ENCODE measurements around the gene LMAN1.

Gene LMAN1

DNA sequence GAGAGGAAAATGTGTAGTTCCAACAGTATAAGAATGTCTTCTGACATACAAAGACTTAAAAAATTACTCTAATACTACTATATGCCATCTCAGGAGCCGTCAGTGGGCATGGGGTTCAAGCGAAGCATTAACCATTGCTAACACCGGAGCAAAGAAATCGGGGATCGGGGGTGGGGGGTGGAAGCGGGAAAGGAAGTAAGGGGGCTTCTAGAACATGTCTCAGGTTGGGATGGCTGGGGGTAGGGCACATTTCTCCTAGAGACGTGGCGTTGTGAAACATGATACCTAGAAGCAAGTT, 702 bp downstream of the LMAN1 start:
- DNase-seq: peak; percentile 70

DNA sequence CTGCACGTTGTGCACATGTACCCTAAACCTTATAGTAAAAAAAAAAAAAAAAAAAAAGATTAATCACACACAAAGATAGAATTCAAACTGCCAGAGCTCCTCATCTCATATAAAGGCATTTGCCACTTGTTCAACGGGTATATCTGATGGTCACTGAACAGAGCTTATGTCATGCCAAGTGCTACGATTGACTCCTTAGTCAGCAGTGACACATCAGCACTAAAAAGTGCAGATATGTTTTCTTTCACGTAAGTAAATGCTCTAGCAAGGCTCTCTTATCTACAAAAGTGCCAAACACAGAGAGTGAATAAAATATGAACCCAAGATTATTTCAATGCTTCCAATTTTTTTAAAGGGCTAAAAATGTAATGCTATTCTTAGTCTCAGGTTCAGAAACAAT, 1.1 kb downstream of the LMAN1 start:
- DNase-seq: no peak

DNA sequence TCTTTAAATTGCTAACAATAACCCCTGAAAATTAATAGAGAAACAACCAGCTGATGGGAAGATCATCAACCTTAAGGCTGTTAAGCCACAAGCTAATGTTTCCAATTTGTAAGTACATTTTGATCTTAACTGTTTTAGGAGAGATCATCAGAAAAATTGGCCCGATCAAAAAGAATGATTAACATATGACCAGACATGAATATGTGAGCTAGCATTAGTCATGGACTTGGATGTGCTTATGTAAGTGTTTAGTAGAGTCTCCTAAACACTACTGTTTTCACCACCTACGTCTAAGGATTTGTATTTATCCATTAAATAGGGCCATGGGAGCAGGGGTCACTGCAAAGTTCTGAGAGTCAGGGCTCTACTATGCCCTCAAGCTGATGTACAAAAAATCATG, 4.3 kb downstream of the LMAN1 start:
- DNase-seq: no peak

DNA sequence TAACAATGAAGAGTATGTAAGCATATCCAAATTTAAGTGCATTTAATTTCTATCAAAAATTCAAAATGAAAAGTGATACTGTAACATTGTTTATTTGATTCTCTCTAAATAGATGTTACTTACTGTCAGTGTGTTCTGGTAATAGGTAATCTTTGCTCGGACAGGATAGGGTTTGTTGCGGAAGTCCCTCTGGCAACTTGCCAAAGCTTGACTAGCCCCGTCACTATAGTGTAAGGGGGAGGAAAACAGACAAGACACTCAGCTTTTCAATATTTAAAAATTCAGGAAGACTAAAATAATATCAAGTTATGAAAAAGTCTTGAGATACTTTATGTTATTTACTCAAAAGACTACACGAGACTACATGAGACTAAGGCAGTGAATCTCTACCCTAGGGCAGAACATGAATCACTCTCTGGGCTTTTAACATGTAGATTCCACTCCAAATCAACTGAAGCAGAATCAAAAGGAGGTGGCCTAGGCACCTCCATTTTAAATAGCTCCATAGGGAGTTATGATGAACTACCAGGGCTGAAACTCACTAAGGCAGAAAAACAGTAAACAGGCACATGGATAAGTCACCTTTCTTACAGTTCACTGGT, 5.9 kb downstream of the LMAN1 start:
- DNase-seq: no peak

DNA sequence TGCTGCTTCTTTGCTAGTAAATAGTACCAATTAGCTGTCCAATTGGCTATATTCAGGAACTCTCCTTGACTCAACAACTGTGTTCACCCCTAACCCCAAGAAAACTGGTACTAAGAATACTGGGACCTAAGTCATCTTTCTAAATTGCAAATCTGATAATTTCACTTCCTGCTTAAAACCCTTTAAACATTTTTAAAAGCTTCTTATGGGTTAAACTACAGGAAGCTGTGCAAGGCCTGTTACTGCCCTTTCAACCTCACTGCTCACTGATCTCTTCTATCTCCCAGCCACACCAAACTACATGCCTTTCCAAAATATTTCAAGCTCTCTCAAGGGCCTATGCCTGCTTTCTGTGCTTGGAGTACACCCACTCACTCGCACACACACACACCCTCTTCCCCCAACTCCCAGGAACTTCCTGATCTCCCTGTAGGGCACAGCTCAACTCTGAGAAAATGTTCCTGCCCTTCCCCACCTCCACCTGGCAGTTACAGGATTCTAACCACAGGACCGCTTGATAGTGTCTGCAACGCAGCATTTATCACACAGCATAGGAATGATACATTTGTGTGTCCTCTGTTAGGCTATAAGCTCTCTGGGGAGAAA, 6.7 kb downstream of the LMAN1 start:
- no peak for DNase-seq

DNA sequence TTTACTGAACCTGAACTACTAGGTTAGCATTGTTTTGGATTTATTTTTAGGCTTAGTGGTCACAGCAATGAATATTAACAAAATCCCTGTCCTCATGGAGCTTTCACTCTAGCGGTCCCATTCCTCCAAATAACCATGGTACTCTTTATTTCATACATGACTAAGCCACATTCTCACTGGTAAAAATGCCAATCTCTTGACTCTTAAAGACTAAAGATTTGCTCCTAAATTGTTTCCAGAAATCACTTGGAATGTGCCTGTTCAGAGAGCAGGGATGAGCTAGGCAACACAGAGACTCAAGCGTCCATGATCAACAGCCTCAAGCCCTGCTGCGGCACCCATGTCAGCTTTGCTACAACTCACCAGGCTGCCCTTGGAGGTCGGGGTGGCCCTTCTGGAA, 13.5 kb downstream of the LMAN1 start:
- no peak for DNase-seq

DNA sequence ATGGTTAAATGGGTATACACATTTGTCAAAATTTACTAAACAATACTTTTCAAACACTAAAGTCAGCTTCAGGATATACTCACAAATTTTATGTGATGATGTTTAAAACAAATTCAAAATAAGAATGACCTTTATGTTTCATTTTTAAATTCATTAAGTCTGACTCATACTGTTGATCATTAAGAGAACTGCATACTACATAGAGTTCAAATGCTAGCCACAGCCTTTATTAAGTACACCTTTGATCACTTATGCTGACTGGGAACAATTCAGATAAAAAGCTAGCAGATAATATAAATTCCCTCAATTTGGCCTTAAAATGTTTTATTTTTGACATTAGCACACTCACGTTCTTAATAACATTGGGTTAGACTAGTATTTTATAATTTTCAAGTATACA, 14.1 kb downstream of the LMAN1 start:
- DNase-seq: no peak

DNA sequence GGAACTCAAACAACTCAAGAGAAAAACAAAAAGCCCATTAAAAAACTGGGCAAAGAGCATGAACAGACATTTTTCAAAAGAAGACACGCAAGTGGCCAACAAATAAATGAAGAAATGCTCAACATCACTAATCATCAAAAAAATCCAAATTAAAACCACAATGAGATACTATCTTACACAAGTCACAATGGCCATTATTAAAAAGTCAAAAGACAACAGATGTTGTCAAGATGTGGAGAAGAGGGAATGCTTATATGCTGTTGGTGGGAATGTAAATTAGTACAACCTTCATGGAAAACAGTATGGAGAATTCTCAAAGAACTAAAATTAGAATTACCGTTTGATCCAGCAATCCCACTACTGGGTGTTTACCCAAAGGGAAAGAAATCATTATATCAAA, 15.1 kb downstream of the LMAN1 start:
- DNase-seq: no peak

DNA sequence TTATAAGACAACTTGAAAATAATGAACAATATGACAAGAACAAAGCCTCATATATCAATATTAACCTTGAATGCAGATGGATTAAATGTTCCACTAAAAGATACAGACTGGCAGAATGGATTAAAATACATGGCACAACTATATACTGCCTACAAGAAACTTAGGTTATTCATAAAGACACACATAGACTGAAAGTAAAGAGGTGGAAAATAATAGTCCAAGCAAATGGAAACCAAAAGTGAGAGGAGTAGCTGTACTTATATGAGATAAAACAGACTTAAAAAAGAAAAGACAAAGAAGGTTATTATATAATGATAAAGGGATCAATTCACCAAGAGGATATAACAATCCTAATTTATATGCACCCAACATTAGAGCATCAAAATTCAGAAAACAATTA, 18.2 kb downstream of the LMAN1 start:
- DNase-seq: no peak

DNA sequence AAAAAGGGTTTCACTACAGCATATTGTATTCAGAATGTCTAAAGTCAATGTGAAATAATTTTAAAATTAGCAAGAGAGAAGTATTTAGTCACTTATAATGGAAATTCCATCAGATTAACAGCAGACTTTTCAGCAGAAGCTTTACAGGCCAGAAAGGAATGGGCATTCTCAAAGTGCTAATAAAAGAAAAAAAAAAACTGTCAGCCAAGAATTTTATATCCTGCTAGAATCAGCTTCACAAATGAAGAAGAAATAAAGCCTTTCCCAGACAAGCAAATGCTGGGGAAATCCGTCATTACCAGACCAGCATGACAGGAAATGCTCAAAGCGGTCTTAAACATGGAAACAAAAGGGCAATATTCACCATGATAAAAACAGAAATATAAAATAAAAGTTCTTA, 18.8 kb downstream of the LMAN1 start:
- DNase-seq: no peak

DNA sequence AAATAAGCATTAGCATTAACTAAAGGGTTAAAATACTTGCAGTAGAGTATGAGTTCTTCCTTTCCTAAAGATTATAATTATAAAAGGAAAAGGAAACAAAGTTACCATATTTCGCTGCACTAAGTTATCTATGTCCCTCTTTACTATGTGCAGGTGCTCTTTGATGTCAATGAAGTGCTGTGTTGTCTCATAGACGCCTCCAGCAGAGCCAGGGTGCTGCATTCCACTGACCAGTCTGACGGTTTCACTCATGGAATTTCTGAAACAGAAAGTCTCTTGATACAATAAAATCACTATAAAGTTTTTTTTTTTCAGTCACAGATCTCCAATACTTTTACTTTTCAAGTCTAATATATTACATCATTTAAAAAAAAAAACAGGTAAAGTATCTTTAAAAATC, 26.1 kb downstream of the LMAN1 start:
- no peak for DNase-seq

DNA sequence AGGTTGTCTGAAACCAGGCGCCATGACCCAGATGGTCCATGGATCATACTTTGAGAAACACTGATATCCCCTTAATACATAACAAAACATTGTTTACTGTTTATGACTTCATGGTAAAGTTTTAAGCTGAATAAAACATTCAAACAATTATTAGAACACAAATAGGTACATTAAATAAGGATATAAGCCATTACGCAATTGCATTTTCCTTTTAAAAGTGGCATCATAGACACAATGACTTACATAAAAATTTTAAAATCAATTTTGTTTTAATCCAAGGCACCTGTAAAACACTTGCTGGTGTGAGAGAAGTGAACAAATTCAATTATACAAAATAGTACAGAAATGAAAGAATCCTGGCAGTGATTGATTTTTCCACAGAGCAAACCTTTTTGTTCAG, 30.4 kb downstream of the LMAN1 start:
- DNase-seq: no peak

DNA sequence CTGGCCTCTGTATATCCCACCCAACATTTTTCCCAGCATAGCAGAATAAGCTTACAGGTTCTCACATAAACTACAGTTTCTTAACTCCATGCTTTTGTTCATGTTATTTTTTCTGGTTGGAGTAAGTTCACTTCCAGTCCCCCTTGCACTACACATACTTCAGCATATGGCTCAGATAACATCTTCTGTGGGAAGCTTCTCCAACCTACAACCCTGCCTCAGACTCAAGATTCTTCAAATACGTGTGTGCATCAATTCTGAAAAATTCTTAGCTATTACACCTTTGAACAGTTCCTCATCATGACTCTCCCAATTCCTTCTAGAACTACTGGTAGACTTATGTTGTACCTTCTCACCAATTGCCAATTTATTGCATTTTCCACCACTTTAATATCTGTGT, 33.1 kb downstream of the LMAN1 start:
- no peak for DNase-seq

DNA sequence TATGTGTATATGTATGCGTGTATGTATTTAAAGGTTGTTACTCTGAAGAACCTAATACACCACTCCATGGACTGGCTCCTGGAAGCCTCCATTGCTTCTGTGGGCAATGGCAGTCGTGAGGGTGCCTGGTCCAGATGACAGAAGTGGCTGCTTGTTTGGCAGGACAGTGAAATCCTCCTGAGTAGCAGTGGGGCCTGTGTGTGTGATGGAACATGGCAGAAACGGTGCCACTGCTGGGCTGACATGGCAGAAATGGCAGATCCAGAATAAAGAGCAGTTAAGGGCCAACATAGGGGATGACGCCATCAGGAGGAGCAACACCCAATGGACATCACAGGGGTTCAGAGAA, 34.5 kb downstream of the LMAN1 start:
- no peak for DNase-seq

DNA sequence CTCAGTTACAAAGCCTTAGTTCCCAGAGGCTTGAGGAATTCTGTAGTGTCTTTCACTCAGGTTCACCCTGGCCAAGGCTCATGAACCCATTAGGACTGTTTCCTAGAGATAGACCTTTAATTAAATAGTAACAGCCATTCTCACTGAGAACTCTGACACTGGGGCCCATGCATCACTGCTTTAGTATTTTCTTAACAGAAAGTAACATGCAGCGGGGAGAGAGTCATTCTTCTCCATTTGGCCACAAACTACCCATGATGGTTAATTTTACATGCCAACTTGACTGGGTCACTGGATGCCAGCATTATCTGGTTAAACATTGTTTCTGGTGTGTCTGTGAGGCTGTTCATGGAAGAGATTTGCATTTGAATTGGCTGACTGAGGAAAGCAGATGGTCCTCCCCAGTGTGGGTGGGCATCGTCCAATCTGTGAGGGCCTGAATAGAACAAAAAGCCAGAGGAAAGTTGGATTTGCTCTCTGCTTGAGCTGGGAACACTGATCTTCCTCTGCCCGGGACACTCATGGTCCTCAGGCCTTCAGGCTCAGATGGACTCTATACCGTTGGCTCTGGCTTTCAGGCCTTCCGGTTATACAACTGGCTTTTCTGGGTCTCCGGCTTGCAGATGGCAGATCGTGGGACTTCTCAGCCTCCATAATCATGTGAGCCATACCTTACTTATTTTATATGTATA, 35.0 kb downstream of the LMAN1 start:
- DNase-seq: no peak

DNA sequence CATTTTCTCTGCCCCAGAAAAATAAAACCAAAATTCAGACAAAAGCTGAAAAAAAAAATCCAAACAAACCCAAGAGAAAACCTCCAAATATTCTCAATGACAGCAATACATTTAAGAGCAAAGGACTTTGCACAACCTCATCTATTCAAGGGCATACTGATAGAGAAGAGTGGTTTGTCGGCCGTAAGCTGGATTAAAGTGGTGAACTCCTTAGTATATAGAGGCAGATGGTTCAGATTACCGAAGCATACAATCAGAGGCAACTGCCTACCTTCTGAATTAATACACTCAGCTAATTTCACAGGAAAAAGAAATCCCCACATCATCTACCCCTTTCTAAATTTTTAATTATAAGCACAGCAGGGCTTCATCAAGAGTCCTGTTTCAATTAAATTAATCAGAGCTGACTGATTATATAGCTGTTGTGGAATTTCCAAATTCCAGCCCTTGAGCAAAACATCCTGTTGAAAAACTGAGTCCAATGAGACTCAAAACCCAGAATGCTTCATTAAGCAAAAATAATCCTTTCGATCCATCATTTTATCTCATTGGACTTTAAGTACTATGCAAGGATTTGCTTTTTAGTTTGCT, 40.5 kb downstream of the LMAN1 start, which contains the start of gene CPLX4:
Gene CPLX4, minus strand, starts transcription at position 190 of the 591 bp plus-strand sequence. Its CDS starts 187 bp downstream, at position 3.
- DNase-seq: no peak

DNA sequence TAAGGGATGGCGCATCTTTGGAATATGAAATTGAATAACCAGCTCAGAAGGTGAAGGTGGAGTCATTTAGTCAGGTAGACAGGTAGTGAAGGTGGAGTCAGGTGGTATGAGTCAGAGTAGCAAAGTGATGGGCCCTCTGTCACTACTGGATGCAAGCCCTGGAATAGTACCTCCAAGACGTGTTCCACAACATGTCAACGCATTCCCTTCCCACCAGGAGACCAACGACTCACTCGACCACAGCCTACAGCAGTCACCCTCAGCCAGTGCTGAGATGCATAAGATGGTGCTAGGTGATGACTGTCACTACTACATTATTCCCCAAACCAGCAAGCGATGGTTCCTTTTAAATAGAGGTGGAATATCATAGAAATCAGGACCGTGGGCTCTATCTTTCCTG, 47.4 kb downstream of the LMAN1 start:
- no peak for DNase-seq

DNA sequence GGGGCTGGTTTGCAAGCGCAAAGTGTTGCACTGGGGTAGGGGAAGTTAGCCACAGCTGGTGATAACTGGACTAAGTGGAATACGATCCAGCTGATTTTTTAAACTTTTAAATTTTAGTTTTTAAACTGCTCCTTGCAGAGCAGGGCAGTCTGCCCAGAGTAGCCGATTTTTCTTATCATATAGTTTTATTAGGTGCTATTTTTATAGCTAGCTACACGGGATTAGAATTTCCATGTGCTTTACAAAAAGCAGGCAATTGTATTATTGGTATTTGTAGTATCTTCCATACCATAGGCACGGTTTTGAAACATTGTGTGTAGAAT, 50.2 kb downstream of the LMAN1 start:
- DNase-seq: no peak

DNA sequence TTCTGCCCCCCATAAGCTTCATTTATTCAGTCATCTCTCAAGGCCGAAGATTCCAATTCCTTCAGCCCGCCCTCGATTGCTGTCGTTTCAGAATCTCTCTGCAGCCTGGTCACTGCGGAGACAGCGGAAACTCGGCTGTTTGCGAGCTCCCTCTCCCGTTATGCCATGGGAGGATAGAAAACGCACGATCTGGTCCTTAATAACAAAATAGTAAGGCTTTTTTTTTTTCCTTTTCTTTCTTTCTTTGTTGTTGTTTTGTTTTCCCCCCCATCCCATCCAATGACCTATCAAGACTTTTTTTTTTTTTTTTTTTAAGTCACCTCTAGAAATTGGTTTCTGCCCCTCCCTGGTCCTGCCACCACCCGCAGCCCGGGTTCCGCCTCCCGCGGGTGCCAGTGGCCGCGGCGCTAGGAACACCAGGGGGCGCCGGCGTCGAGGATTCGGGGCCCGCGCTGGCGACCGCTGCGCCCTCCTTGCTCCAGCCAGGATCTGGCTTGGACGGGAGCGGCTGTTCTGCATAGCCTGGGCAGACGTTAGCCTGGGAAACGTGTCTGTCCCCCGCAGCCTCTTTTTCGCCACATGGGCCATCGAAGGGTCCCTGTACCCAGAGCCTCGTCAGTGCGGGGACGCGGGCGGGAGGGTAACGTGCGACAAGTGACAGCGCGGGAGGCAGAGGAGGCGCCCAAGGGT, 50.7 kb downstream of the LMAN1 start:
- peak; percentile 83 for DNase-seq

DNA sequence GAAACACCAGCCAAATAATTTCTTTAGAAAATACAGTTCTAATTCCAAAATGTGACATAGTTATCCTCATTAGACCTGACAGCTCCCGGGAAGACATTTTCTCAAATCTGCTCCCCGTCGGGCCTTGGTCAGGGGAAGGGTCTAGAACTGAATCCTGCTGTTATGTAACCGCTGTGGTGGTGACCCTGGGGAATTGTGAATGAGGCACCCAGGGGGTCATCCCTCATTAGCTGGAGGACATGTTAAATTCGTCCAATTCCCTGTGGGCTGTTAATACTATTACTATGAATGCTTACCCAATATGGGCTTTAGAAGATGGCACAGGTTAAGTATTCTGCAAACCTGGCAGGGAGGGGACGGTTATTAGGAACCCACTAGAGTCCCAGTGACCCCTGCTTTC, 52.4 kb downstream of the LMAN1 start:
- DNase-seq: no peak

DNA sequence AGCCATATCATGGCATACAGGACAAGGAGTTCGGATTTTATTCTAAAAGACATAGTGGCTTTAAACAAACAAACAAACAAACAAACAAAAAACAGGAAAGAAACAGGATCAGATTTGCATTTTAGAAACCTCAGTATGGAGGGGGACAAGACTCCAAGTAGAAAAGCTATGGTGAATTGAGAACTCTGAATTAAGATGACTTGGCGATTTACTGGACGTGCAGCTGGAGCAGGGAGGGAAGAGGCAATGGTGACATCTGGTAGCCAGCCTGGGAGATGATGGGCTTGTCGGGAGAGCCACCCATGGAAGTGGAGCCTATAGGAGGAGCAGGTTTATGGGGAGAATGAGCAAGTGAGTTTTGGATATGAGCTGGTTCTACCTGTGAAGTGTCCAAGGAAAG, 53.8 kb downstream of the LMAN1 start:
- DNase-seq: no peak

DNA sequence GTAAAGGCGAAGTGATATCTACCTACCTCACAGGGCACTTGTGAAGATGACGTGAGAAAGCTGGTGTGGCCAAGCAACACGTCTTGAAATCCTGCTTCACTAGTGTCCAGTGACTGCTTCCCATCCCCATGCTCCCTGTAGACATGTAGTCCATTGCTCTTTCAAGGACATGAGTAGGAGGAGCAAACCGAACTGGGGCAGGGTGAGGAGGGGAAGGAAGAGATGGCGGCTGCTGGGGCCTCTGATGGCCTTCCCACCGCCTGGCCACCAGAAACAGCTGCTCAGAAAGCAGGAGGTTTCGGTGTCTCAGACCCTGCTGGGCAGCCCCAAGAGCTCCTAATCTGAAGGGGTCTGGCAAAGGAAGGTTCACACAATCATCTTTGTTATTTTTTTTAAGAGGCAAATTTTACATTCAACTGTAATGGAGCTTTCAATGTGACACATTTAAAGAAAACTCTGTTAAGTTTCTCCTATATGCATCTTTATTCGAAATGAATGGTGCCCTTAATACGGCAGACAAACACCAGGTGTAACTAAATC, 55.3 kb downstream of the LMAN1 start:
- no peak for DNase-seq

DNA sequence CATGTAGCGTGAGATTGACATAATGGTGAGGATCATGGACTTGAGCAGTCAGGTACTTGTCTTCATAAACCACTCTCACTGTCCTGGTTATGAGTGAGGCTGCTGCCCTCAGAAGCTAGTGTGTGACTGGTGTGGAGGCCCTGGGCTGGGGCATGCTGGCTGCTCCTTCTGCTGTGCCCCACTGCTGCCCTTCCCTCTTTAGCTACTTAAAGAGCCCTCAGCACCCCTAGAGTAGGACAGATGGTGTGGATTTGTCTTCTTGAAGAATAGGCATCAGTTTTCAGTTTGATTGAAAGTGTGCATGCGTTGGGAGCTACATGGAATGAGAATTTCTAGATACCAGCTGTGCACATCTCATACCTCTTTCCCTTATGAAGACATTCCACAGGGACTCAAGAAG, 56.1 kb downstream of the LMAN1 start:
- no peak for DNase-seq

DNA sequence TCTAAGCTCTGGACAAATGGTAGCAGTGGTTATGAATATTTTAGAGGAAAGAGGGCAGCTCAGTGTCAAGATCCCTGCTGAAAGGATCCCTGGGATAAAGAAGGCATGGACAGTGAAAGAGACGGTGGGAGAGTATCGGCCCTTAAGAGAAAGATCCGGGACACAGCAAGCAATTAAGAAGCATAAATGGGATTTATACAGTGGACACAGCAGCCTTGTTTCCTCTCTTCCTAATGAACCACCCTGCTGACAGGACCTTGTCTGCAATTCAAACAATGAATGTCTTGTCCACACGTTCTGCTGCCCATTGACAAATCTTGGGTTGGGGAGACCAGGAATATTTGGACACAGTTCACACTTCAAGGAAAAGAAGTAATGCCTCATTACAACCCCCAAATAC, 57.1 kb downstream of the LMAN1 start:
- no peak for DNase-seq
